GM04503 (cell line): ENCODE data around the gene CCSER2.
"Not testable (repeated sequence)": the region's sequence is repeated elsewhere in the genome, so short reads cannot be mapped to it uniquely, and the experiment has no call there.

ENCODE experiments used
- DNase-seq: peaks from one replicate; pipeline ENCODE4 v3.0.0-alpha.2; 2012; ENCODE audit warnings: low read depth

CCSER2 gene

GRCh38 chr10:84328418-84329195 is at the start of gene CCSER2:
Gene CCSER2, plus strand, starts transcription at chr10:84328589. Its CDS starts 42,464 bp downstream, at chr10:84371053.
- peak; percentile 35 for DNase-seq

GRCh38 chr10:84279876-84280475 is 48.4 kb upstream of the CCSER2 start:
- DNase-seq = not testable (repeated sequence)

GRCh38 chr10:84286695-84287094 is 41.7 kb upstream of the CCSER2 start:
- no peak for DNase-seq

- DNase-seq = no peak
Measured at GRCh38 chr10:84288151-84288550, 40.2 kb upstream of the CCSER2 start.

- DNase-seq = no peak
Measured at GRCh38 chr10:84289521-84290200, 38.7 kb upstream of the CCSER2 start.

- no peak for DNase-seq
Measured at GRCh38 chr10:84290235-84290634, 38.2 kb upstream of the CCSER2 start.

- no peak for DNase-seq
Measured at GRCh38 chr10:84291384-84291783, 37.0 kb upstream of the CCSER2 start.

GRCh38 chr10:84292502-84292901 is 35.9 kb upstream of the CCSER2 start:
- DNase-seq = no peak

- DNase-seq = no peak
Measured at GRCh38 chr10:84293171-84293570, 35.2 kb upstream of the CCSER2 start.

- DNase-seq = no peak
Measured at GRCh38 chr10:84293574-84294016, 34.8 kb upstream of the CCSER2 start.

- DNase-seq = no peak
Measured at GRCh38 chr10:84294766-84295447, 33.5 kb upstream of the CCSER2 start.

GRCh38 chr10:84296091-84296981 is 32.1 kb upstream of the CCSER2 start:
- peak; percentile 39 for DNase-seq

GRCh38 chr10:84298057-84298456 is 30.3 kb upstream of the CCSER2 start:
- no peak for DNase-seq

GRCh38 chr10:84302223-84302622 is 26.2 kb upstream of the CCSER2 start:
- no peak for DNase-seq

GRCh38 chr10:84306751-84307384 is 21.5 kb upstream of the CCSER2 start:
- no peak for DNase-seq

- DNase-seq = no peak
Measured at GRCh38 chr10:84308021-84308420, 20.4 kb upstream of the CCSER2 start.

- no peak for DNase-seq
Measured at GRCh38 chr10:84308481-84309304, 19.7 kb upstream of the CCSER2 start.

GRCh38 chr10:84310470-84310869 is 17.9 kb upstream of the CCSER2 start:
- DNase-seq = no peak

- no peak for DNase-seq
Measured at GRCh38 chr10:84311576-84311975, 16.8 kb upstream of the CCSER2 start.

GRCh38 chr10:84312816-84313215 is 15.6 kb upstream of the CCSER2 start:
- no peak for DNase-seq
